SW480 (cell line): ENCODE data around the gene MTHFD1L.
A peak's percentile ranks its signal among the peaks of the same experiment; 100 is the strongest.
"Not testable (repeated sequence)": the region's sequence is repeated elsewhere in the genome, so short reads cannot be mapped to it uniquely, and the experiment has no call there.

Experiments
- DNase-seq: peaks from one replicate; pipeline ENCODE4 v3.0.0-alpha.2; 2016; ENCODE audit warnings: low spot score

MTHFD1L gene

GRCh38 chr6:150865406-150866146 is at the start of gene MTHFD1L:
MTHFD1L (plus strand) TSS chr6:150865702; CDS start chr6:150865823, 121 bp downstream.
- peak; percentile 76 for DNase-seq

- DNase-seq = not testable (repeated sequence)
Measured at GRCh38 chr6:150816554-150816953, 48.9 kb upstream of the MTHFD1L start.

- DNase-seq = no peak
Measured at GRCh38 chr6:150822932-150823331, 42.6 kb upstream of the MTHFD1L start.

- no peak for DNase-seq
Measured at GRCh38 chr6:150826788-150827187, 38.7 kb upstream of the MTHFD1L start.

- DNase-seq = not testable (repeated sequence)
Measured at GRCh38 chr6:150828107-150828506, 37.4 kb upstream of the MTHFD1L start.

GRCh38 chr6:150830439-150831165 is 34.9 kb upstream of the MTHFD1L start:
- DNase-seq = no peak

- no peak for DNase-seq
Measured at GRCh38 chr6:150831577-150831976, 33.9 kb upstream of the MTHFD1L start.

- DNase-seq = peak; percentile 70
Measured at GRCh38 chr6:150835620-150836019, 29.9 kb upstream of the MTHFD1L start.

GRCh38 chr6:150840185-150840584 is 25.3 kb upstream of the MTHFD1L start:
- DNase-seq = no peak

GRCh38 chr6:150841189-150841588 is 24.3 kb upstream of the MTHFD1L start:
- no peak for DNase-seq

GRCh38 chr6:150841697-150842096 is 23.8 kb upstream of the MTHFD1L start:
- no peak for DNase-seq

GRCh38 chr6:150844371-150844770 is 21.1 kb upstream of the MTHFD1L start:
- DNase-seq = no peak

GRCh38 chr6:150846641-150847040 is 18.9 kb upstream of the MTHFD1L start:
- DNase-seq = no peak

- no peak for DNase-seq
Measured at GRCh38 chr6:150848400-150848799, 17.1 kb upstream of the MTHFD1L start.

- DNase-seq = not testable (repeated sequence)
Measured at GRCh38 chr6:150854392-150854791, 11.1 kb upstream of the MTHFD1L start.

- DNase-seq = not testable (repeated sequence)
Measured at GRCh38 chr6:150855171-150855570, 10.3 kb upstream of the MTHFD1L start.

- DNase-seq = peak; percentile 60
Measured at GRCh38 chr6:150857062-150857944, 8.2 kb upstream of the MTHFD1L start.

GRCh38 chr6:150857945-150858308 is 7.6 kb upstream of the MTHFD1L start:
- DNase-seq = peak; percentile 8

- not testable (repeated sequence) for DNase-seq
Measured at GRCh38 chr6:150861448-150862168, 3.9 kb upstream of the MTHFD1L start.

GRCh38 chr6:150863213-150863928 is 2.1 kb upstream of the MTHFD1L start:
- DNase-seq = no peak

GRCh38 chr6:150865043-150865405 is 478 bp upstream of the MTHFD1L start:
- DNase-seq = no peak
